ENCODE data around the gene SDHD.
"Not testable (repeated sequence)": the region's sequence is repeated elsewhere in the genome, so short reads cannot be mapped to it uniquely, and the experiment has no call there.

Gene SDHD

DNA sequence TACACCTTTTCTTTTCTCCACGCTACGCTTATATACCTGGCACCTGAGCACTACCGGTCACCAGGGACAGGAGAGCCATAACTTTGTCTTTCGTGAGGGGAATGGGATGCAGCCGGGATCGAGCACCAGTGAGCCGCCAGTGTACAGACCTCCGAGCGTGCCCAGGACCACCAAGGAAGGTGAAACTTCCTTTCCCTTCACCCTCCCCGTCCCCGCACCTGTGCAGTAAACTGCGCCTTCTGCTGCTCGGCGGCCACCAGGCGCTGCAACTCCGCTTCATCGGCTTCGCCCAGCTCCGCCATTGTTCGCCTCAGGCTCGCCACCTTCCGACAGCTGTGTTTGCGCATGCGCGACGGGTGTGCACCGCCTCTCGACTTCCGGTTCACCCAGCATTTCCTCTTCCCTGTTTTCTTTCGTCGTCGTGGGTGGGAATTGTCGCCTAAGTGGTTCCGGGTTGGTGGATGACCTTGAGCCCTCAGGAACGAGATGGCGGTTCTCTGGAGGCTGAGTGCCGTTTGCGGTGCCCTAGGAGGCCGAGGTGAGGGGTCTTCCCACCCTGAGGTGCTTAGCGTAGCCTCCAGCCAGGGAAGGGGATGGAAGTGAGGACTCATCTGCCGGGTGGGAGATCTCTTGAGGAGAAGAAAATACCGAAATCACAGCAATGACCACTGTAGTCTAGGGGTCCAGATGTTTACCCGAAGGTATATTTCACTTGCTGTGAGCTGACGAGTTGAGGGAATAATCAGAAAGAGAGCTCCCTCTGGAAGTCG, at the start of gene SDHD, which contains the start of gene TIMM8B:
Gene SDHD, plus strand, starts transcription at position 452 of the 770 bp plus-strand sequence. Its CDS starts 35 bp downstream, at position 487.
Gene TIMM8B, minus strand, starts transcription at position 335 of the 770 bp plus-strand sequence. Its CDS starts 33 bp downstream, at position 302.
- DNase-seq (ENCODE audit: low read depth in 1 of 2, low spot score in 1 of 2) = peak; percentile 90 to 92

DNA sequence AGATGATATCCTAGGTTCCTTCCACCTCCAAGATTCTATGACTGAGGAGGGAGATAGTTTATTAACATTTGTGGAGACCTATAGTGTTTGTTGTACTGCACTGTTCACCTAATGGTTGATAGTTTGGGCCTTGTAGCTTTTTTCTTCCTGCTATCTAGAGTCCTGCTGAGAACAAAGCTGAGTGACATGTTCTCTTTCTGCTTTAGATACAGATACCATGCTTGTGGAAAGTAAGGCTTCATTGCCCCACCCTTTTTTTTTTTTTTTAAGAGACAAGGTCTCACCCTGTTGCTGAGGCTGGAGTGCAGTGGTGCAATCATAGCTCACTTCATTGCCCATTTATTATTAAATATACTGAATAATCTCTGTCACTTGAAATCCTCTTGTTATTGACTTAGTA, 49.1 kb upstream of the SDHD start:
- DNase-seq (ENCODE audit: low read depth in 1 of 2, low spot score in 1 of 2) = no peak

DNA sequence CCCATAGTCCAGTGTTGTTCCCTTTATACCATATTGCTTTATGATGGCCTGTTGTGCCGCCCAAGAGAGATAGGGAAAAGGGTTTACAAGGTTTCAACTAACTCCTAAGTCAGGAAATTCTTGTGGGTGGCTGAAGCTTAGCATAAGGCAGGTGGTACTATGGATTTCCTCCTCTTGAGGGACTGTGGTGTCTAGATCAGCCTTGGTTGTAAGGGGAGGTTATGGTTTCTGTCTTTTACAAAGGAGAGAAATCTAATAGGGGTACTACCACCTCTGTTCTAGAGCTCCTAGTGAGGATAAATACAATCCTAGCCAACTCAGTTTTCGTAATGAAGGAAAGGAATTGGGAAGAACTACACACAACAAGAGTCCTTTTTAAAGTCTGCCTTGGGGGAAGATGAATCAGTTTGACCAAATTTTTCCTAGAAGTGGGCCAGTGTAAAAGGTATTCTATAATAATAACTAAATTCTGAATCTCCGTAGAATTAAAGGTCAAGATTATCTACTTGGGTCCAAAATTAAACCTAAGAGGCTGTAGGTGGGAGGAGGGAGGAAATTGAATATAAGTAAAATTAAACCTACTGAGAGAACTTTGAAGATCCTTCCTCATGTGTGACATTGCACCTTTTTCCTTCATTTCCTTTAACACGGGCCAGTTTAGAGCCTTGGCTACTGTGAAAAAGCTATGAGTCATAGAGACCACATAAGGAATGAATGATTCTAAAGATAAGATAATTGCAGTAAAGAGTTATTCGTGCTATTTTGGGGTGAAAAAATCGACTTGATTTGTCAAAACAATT, 44.3 kb upstream of the SDHD start:
- no peak for DNase-seq (ENCODE audit: low read depth in 1 of 2, low spot score in 1 of 2)

DNA sequence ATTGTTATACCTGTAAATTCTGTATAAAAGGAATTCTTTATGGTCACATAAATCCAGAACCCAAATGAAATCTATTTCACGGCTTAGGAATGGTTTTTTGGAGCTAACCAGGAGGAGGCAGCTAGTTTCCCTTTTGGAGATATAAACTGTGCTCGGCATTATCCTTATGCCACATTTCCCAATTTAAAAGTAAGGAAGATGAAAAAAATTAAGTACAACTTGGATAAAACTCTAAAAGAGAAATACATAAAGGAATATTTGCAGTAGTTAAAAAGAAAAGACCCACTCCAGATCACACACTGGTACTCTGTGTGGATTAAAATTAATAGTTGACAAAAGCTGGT, 43.7 kb upstream of the SDHD start:
- no peak for DNase-seq (ENCODE audit: low read depth in 1 of 2, low spot score in 1 of 2)

DNA sequence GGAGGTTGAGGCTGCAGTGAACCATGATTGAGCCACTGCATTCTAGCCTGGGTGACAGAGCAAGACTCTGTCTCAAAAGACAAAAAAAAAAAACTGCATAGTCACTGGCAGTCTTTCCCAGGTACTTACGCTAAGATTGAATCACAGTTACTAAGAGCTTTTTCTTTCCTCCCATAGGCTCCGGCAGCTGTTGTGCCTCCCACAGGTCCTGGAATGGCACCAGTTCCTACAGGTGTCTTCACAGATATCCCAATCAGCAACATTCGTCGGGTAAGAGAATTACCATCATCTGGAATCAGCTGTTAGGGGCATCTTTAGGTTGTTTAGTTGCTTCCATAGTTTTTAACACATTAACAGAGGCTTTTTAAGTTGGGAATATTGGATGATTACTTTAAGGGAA, 41.7 kb upstream of the SDHD start:
- DNase-seq (ENCODE audit: low read depth in 1 of 2, low spot score in 1 of 2) = no peak

DNA sequence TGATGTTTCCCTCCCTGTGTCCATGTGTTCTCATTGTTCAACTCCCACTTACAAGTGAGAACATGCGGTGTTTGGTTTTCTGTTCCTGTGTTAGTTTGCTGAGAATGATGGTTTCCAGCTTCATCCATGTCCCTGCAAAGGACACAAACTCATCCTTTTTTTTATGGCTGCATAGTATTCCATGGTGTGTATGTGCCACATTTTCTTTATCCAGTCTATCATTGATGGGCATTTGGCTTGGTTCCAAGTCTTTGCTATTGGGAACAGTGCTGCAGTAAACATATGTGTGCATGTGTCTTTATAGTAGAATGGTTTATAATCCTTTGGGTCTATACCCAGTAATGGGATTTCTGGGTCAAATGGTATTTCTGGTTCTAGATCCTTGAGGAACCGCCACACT, 40.0 kb upstream of the SDHD start:
- not testable (repeated sequence) for DNase-seq (ENCODE audit: low read depth in 1 of 2, low spot score in 1 of 2)

DNA sequence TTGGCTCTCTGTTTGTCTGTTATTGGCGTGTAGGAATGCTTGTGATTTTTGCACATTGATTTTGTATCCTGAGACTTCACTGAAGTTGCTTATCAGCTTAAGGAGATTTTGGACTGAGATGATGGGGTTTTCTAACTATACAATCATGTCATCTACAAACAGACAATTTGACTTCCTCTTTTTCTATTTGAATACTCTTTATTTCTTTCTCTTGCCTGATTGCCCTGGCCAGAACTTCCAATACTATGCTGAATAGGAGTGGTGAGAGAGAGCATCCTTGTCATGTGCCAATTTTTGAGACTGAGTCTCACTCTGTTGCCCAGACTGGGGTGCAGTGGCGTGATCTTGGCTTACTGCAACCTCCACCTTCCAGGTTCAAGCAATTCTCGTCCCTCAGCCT, 38.4 kb upstream of the SDHD start:
- DNase-seq (ENCODE audit: low read depth in 1 of 2, low spot score in 1 of 2) = not testable (repeated sequence)

DNA sequence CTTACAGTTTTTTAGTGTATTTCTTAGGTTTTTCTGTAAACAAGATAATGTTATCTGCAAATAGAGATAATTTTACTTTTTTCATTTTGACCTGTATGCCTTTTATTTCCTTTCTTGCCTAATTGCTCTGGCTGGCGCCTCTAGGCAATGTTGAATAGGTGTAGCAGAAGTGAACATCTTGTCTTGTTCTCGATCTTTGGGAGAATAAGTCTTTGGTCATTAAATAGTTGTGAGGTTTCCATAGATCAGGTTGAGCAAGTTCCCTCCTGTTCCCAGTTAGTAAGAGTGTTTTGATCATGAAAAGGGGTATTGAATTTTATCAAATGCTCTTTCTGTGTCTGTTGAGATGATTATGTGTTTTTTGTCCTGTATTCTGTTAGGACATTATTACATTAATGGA, 36.9 kb upstream of the SDHD start:
- DNase-seq (ENCODE audit: low read depth in 1 of 2, low spot score in 1 of 2) = no peak

DNA sequence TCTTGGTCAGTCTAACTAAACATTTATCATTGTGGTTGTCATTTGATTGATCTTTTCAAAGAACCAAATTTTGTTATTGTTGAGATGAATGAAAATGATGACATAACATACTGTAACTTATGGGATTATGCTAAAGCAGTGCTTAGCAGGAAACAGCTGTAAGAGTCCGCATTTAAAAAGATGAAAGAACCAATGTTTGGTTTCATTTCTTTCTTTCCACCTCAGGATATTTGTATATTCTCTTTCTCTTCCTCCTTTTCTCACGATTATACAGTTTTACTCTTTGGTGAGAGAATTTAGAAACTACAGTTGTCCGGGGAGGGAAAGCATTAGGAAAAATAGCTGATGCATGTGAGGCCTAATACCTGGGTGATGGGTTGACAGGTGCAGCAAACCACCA, 36.0 kb upstream of the SDHD start:
- no peak for DNase-seq (ENCODE audit: low read depth in 1 of 2, low spot score in 1 of 2)

DNA sequence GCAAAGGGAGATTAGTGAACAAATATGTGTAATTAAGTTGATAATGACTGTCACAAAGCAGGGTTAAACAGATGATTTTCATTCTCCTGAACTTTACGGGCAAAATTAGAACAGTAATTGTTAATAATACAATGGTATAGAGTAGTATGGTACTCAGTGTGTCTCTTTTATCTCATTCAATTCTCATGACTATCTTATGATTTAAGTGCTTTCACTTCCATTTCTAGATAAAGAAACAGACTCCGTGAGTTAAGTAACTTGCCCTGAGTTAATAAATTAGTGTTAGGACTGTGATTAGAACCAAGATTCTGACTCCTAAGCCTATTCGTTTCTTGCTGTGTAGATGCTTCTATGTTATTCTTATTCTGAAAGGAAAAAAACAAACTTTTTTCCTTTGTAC, 34.9 kb upstream of the SDHD start:
- no peak for DNase-seq (ENCODE audit: low read depth in 1 of 2, low spot score in 1 of 2)

DNA sequence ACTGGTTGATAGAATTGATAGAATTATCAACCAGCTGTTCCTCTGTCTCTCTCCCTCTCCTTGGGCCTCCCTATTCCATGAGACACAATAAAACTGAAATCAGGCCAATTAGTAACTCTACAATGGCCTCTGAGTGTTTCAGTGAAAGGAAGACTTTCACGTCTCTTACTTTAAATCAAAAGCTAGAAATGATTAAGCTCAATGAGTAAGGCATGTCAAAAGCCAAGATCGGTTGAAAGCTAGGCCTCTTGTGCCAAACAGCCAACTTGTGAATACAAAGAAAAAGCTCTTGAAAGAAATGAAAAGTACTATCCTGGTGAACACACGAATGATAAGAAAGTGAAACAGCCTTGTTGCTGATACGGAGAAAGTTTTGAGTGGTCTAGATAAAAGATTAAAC, 29.5 kb upstream of the SDHD start:
- DNase-seq (ENCODE audit: low read depth in 1 of 2, low spot score in 1 of 2) = no peak

DNA sequence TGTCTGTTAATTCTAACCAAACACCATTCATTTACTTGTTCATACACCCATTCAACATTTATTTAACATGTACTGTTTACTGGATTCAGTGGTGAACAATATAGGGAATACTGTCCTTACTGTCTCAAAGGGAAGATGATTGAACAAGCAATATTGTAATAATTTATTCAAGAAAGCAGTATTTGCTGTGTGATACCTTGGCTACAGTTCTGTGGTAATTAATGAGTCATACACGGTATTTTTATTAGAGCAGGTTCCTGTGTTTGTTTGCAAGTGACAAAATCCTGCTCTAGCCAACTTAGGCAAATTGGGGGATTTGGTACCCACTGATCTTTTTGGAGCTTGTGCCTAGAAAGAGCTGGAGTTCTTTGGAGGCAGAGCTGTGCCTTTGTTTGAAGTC, 28.6 kb upstream of the SDHD start:
- no peak for DNase-seq (ENCODE audit: low read depth in 1 of 2, low spot score in 1 of 2)

DNA sequence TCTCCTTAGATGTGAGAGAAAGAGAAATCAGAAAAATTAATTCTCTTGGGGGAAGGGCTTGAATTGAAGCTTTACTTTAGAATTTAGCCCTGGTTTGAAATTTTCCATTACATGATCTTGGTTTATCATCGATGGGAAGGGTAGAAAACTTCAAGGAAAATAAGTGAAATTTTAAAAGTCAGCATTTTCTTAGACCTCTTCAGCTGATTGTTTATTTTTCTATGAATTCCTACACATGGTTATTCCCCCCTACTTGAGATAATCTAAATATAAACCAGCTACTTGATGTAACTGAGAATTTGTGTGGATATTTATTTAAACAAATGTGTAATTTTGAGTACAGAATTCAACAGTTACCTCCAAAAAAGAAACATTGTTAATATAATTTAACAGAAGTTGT, 23.8 kb upstream of the SDHD start:
- DNase-seq (ENCODE audit: low read depth in 1 of 2, low spot score in 1 of 2) = no peak

DNA sequence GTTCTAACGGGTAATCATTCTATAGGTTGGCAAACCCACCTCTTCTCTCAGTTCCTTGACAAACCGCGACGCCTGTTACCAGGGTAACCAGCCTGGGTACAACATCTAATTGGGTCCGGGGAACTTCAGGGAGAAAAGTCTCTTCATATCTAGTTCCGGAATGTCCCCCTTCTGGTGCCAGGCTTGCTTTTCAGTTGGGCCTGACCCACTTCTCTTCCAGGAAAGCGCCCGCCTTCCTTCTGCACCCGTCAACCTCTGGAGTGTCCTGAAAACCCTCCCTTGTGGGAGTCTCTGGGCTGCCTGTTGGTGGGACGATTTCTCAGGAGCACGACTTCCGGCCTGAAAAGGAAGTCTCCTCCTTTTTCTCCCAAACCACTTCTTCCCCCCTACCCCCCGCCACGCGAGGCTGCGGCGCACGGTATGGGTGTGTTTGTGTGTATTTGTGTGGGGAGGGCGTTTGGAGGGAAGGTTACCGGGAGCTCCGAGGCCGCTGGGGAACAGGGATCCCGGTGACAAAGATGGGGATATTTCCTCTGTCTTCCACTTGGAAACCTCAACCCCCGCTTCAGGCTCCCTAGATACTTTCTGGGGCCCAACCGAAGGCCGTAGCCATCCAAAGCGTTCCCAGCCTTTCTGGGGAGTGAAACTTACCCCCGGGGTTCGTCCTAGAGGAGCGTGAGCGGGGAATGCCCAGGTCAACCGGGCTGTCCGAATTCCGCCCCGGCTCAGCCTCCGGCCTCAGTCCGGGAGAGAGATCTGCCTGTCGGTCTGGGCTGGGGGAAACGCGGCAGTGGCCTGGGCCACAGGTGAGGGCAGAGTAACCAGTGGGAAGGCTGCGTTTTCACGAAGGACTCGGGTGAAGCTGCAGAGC, 12.5 kb upstream of the SDHD start, which contains the start of the genes NKAPD1 and PIH1D2:
Gene NKAPD1, plus strand, starts transcription at position 359 of the 871 bp plus-strand sequence. CDS start 1,276 bp downstream, outside the sequence.
Gene PIH1D2, minus strand, starts transcription at position 77 of the 871 bp plus-strand sequence. CDS start 843 bp downstream, outside the sequence.
- DNase-seq (ENCODE audit: low read depth in 1 of 2, low spot score in 1 of 2) = peak; percentile 60 to 67

DNA sequence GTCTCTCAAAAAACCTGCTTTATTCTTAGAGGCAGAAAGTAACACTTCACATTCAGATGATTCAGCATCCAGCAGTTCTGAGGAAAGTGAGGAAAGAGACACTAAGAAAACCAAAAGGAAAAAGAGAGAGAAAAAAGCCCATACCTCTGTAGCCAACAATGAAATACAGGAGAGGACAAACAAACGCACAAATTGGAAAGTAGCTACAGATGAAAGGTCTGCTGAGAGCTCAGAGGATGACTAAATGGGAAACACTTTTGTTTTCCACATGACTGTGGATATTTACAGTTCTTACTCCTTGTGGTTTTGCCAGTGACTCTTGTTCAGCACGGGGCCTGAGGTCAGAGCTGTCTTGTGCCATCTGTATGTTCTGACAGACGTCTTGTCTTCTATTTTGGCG, 3.9 kb upstream of the SDHD start:
- no peak for DNase-seq (ENCODE audit: low read depth in 1 of 2, low spot score in 1 of 2)

DNA sequence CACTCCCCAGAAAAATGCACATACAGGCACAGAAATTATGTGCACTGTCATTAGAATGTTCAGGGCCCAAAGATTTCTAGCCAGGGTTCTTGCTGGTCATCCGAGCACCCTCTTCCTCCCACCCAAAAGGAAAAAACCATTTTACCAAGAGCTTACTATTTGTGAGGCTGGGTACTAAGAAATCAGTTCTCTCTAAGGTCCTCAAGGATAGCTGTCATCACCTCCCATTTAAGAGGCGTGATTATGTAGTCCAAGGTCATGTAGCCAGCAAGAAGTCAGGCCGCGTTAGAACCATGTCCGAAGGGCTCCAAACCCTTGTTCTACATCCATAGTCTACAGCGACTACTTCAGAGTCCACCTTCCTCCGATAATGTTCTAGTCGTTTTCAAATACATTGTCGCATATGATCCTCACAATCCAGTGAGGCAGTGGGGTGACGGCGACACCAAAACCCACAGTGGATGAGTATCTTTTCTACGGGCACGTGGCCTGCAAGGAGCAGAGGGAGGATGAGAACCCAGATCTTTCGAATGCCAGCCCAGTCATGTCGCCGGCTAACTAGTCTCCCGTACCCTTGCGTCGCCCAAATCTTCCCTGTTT, 751 bp upstream of the SDHD start:
- DNase-seq (ENCODE audit: low read depth in 1 of 2, low spot score in 1 of 2) = no peak

DNA sequence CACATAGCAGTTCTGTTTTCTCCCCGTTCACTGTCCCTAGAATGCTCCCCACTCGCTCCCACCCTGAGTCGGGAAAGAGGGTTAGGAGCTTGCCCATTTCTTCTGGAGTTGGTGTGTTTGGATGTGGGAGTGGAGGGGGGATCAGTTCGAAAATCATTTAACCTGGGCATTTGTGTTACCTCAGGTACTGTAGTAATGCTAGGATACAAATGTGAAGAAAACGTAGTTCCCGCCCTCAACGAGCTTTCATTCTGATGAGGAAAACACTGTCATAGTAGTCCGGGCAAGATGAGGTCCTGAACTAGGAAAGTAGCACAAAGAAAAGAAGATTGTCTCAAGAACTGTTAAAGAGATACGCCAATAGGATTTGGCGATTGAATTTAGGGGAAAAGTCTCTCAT, 539 bp downstream of the SDHD start:
- no peak for DNase-seq (ENCODE audit: low read depth in 1 of 2, low spot score in 1 of 2)

DNA sequence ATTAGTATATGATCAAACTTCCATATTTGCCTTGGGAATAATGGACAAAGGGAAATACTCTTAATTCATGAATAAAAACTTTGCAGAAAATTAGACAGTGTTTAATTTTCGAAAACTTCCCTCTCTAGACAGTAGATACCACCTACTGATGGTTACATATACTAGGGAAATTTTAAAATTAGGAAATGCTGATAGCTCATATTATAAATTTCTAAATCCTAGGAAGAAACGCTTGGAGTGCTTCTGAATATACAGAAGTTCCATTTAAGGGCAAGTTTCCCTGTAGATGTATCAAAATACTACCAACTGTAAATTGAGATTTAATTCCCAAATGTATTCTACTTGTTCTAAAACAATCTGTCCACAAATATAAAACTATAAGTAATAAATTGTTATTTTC, 8.6 kb downstream of the SDHD start:
- not testable (repeated sequence) for DNase-seq (ENCODE audit: low read depth in 1 of 2, low spot score in 1 of 2)

DNA sequence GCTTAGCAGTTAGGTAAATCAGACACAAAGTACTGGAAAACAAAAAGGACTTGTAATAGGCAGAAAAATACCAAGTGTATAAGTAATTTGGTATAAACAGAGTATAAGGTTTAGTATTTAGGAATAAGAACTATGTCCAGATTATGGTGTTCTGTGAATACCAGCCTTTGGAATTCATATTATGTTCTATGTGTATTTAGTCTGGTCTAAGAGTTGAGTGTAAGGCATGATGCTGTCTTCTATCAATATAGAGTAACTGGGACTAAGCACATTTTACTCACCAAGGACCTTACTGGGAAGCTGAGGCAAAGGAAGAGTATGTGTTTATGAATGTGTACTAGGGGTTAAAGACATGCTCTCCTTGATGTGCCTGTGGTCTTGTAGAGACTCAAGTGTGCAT, 9.5 kb downstream of the SDHD start:
- DNase-seq (ENCODE audit: low read depth in 1 of 2, low spot score in 1 of 2) = no peak

DNA sequence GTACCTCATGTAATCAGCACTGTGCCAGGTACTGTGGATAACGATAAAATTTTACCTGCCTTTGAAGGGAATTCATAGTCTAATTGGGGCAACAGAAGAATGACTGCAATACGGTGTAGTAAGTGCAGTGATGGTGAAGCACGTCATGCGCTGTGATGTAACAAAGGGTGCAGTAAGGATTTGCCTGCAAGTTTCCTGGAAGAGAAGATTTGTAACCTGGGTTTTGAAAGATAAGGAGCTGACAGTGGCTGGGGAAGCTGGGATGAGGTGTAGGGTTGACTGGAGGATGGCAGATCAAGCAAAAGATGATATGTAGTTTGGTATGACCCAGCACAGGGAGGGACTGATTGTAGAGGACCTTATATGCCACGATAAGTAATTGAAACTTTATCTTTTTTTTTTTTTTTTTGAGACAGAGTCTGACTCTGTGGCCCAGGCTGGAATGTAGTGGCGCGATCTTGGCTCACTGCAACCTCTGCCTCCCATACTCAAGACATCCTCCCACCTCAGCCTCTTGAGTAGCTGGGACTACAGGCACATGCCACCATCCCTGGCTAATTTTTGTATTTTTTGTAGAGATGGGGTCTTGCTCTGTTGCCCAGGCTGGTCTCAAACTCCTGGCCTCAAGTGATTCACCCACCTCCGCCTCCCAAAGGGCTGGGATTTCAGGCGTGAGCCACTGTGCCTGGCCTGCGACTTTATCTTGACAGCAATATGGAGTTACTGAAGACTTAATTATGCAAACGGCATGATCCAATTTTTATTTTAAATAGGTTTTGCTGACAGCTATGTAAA, 11.3 kb downstream of the SDHD start:
- DNase-seq (ENCODE audit: low read depth in 1 of 2, low spot score in 1 of 2) = no peak
